Putamen (tissue), 1 donor: ENCODE results near the gene CDKN2AIP.
A peak's percentile ranks its signal among the peaks of the same experiment; 100 is the strongest.

ENCODE experiments used
- DNase-seq: peaks from one replicate; pipeline ENCODE4 v3.0.0-alpha.2; 2016; ENCODE audit warnings: low spot score

CDKN2AIP gene, protein sequence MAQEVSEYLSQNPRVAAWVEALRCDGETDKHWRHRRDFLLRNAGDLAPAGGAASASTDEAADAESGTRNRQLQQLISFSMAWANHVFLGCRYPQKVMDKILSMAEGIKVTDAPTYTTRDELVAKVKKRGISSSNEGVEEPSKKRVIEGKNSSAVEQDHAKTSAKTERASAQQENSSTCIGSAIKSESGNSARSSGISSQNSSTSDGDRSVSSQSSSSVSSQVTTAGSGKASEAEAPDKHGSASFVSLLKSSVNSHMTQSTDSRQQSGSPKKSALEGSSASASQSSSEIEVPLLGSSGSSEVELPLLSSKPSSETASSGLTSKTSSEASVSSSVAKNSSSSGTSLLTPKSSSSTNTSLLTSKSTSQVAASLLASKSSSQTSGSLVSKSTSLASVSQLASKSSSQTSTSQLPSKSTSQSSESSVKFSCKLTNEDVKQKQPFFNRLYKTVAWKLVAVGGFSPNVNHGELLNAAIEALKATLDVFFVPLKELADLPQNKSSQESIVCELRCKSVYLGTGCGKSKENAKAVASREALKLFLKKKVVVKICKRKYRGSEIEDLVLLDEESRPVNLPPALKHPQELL

DNA sequence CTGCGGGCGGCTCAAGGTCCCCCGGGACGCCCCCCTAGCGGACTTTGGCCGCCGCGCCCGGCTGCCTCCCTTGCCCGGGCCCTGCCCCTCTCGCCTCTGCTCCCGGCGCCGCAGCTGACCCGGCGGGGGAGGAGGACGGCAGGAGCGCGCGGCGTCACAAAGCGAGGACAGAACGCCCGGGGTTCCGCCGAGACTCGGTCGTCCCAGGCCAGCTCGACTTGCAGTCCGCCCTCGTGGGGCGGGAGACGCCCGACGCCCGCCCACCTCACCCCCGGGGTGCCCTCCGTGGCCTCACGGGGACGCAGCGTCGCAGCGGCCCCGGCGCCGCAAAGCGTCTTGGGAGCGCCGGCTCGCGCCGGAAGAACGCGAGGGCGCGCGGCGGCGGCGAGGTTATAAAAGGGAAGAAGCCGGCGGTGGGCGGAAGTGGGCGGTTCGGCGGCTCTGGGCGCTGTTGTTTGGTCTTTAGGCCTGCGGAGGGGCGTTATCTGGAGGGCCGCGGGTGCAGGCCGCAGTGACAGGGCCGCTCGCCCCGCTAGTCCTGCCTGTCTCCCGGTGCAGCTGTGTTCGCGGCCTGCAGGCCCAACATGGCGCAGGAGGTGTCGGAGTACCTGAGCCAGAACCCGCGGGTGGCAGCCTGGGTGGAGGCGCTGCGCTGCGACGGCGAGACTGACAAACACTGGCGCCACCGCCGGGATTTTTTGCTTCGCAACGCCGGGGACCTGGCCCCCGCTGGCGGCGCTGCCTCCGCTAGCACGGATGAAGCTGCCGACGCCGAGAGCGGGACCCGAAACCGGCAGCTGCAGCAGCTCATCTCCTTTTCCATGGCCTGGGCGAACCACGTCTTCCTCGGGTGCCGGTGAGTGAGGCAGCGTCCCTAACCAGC, at the start of gene CDKN2AIP:
TSS of gene CDKN2AIP (plus strand) at position 423 of the 883 bp plus-strand sequence. CDS start at position 585, 162 bp downstream.
- DNase-seq, result peak; percentile 93

DNA sequence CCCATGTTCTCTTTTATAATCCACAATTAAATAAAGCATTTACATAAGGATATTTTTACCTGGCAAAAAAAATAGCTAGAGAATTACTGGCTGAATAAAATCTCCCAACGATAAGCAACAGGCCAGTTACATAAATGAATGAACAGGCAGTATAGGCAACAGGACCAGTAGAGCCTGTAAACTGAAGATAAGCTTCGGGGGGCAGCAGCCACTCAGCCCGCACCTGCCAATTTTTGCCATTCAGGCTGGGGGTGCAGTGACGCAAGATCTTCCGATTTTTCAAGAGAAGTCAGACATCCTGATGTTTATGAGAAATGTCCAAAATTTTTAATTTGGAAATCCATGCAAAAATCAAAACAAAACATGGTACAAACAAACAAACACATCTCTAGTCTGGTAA, 49.0 kb upstream of the CDKN2AIP start:
- no peak for DNase-seq

DNA sequence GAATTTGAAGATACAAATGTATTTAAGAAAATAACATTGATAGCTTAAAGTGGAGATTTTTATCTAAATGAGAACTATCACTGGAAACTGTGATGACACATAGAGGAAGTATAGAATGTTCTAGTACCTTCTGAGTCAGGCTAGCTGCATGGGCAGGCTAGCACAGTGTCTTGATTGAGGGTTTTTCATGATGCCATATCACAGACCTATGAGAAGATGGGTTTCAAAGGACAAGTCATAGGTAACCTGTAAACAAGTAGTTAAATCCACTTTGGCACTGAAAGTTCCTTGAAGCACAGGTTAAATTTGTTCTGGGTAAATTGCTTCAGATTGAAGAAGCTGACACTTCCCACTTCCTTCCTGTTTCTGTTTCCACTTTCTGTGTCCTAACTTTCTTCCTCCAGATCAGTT, 48.2 kb upstream of the CDKN2AIP start:
- no peak for DNase-seq

- no peak for DNase-seq
Observed at GRCh38 chr4:183397741-183398297, 46.6 kb upstream of the CDKN2AIP start.

- peak; percentile 53 for DNase-seq
Observed at GRCh38 chr4:183398298-183399125, 45.9 kb upstream of the CDKN2AIP start.

- DNase-seq, result no peak
Observed at GRCh38 chr4:183399126-183399522, 45.3 kb upstream of the CDKN2AIP start.

- no peak for DNase-seq
Observed at GRCh38 chr4:183399616-183400015, 44.8 kb upstream of the CDKN2AIP start.

- no peak for DNase-seq
Observed at GRCh38 chr4:183400035-183400434, 44.4 kb upstream of the CDKN2AIP start.

DNA sequence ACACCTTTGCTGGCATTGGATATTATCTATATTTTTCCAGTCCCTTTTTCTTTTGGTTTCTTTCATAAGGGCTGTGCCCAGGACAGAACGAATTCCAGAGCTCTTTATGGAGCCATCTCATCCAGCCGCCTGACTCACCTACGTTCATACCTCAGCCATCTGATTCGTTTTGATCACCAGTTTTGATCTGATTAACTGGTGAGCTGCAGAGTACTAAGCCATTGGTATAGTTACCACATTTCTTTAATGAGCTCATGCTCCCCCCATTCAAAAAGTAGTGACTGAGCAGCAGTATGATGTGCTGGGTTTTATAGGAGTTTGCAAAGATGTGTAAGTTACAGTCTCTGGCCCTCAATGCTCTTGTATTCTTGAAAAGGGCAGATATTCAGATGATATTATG, 43.0 kb upstream of the CDKN2AIP start:
- DNase-seq, result no peak

- no peak for DNase-seq
Observed at GRCh38 chr4:183402771-183403170, 41.7 kb upstream of the CDKN2AIP start.

DNA sequence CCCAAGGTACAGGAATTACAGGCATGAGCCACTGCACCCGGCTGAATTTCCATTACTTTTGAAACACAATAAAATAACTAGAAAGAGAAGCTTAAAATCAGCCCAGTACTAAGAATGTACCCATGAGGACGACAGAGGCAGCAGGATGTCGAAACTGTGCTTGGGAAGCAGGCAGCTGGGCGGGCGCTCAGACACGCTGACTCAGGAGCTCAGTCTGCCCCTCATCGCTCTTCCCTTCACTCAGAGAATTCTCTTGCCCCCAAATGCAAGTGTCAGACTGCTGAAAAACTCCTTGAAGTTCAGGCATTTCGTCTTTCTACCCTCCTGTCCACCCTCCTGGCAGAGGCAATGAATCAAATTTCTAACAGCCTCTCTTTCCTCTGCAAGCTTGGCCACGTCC, 41.0 kb upstream of the CDKN2AIP start:
- no peak for DNase-seq

DNA sequence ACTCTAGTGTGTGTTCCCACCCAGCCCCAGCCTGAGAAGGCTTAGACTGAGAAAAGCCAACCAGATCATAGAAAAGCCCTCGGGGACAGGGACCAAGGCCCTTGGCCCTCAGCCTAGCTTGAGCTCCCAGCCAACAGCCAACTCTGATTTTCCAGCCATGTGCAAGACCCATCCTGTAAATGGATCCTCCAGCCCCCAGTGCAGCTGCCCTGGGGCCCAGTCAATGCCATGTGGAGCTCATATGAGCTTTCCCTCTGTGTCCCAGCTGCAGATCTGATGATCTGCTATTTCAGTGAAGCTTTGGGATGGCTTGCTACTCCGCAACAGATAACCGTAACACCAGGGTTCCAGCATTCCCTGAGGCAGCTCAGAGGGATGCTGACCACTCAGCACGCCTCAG, 40.5 kb upstream of the CDKN2AIP start:
- no peak for DNase-seq

GRCh38 chr4:183405303-183405702, 39.1 kb upstream of the CDKN2AIP start:
- DNase-seq, result no peak

- peak; percentile 86 for DNase-seq
Observed at GRCh38 chr4:183407128-183407585, 37.3 kb upstream of the CDKN2AIP start.

- DNase-seq, result no peak
Observed at GRCh38 chr4:183407635-183408464, 36.6 kb upstream of the CDKN2AIP start.

DNA sequence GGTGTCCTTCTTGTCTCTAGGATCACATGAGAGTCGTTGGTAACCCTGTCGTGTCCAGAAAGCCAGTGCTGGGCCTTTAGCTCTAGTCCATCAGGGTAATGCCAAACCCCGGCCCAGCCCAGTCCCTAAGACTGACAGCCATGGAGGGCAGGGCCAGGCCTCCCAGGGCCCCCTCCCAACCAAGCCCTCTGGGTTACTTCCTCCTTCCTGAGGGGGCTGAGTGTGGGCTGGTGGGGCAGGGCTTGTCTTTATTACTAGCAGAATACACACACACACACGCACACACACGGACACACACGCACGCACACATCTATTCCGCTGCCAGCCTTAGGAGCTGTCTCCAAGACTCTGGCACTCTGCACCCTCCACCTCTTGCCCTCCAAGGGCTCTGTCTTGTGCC, 35.6 kb upstream of the CDKN2AIP start:
- no peak for DNase-seq

GRCh38 chr4:183409483-183409882, 35.0 kb upstream of the CDKN2AIP start:
- no peak for DNase-seq

GRCh38 chr4:183409934-183410333, 34.5 kb upstream of the CDKN2AIP start:
- DNase-seq, result no peak

DNA sequence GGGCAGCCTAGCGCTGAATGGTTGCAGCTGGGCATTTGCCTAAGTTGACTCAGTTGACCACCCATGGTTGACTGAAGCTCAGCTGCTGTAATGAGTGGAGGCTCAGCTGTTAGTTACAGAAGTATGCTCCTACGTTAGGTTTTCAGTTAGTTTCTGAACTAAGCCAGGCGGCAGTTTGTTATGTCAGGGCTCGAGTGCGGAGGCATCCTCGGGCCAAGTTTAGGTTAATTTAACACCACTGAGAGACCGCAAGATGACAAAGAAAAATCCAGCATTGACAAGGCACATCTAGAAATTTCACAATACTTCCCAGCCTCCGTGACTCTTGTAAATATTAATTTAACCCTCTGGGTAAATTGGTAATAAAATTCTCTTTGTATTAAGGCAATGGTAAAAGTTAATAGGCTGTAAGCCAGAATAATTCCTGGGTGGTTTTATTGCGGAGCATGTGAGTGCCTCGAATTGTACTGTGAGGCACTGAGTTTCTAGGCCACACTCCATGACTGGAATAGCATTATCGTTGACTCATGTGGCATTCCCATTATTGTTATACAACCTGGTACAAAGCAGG, 33.1 kb upstream of the CDKN2AIP start:
- no peak for DNase-seq

DNA sequence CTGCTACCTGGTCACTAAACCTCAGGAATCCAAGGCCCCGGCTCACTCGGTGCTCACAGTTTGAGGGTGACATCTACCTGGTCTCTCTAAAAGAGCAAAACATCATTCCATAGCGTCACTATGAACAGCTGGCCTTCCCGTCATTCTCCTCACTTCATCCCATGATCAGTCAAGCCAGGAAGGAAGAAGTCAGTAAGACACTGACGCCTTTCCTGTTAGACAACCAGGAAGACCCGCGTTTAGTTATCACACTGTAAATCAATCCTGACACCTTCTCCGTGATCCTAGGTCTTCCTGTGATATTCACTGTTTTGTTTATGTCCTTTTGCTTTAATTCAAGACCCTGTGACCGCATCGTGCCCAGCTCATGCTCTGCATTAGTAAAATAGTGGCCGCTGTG, 31.6 kb upstream of the CDKN2AIP start:
- no peak for DNase-seq
